NCI-H2081 (cell line): Measurements from ENCODE around the gene NOD2.

Experiments
- DNase-seq, 2 experiments: peaks; one replicate each; lab custom pipeline; 2025; lab: John Stamatoyannopoulos, UW

Gene NOD2

GRCh38 chr16:50670476-50670875 lies 22.9 kb upstream of the NOD2 start:
- DNase-seq, result no peak

GRCh38 chr16:50671644-50672260 lies 21.7 kb upstream of the NOD2 start:
- DNase-seq, result peak in 1 of 2 experiments; percentile 0

GRCh38 chr16:50673496-50674275 lies 19.7 kb upstream of the NOD2 start:
- DNase-seq, result no peak

- DNase-seq, result no peak
Measured at GRCh38 chr16:50674831-50675230, 18.6 kb upstream of the NOD2 start.

GRCh38 chr16:50675686-50676610 lies 17.5 kb upstream of the NOD2 start:
- DNase-seq, result no peak

GRCh38 chr16:50676684-50677225 lies 16.7 kb upstream of the NOD2 start:
- DNase-seq, result no peak

GRCh38 chr16:50677351-50677750 lies 16.1 kb upstream of the NOD2 start:
- no peak for DNase-seq

- DNase-seq, result no peak
Measured at GRCh38 chr16:50678531-50678930, 14.9 kb upstream of the NOD2 start.

- no peak for DNase-seq
Measured at GRCh38 chr16:50679266-50679665, 14.1 kb upstream of the NOD2 start.

- no peak for DNase-seq
Measured at GRCh38 chr16:50679676-50680555, 13.5 kb upstream of the NOD2 start.

GRCh38 chr16:50680556-50680893 lies 12.9 kb upstream of the NOD2 start:
- DNase-seq, result no peak

GRCh38 chr16:50681021-50681885 lies 12.2 kb upstream of the NOD2 start, which contains the start of gene SNX20:
SNX20 (minus strand) TSS chr16:50681312; CDS start chr16:50677526, 3,786 bp downstream.
- no peak for DNase-seq

GRCh38 chr16:50683689-50684374 lies 9.6 kb upstream of the NOD2 start:
- no peak for DNase-seq

GRCh38 chr16:50684823-50685461 lies 8.5 kb upstream of the NOD2 start:
- no peak for DNase-seq

GRCh38 chr16:50685462-50686063 lies 7.8 kb upstream of the NOD2 start:
- DNase-seq, result no peak

- DNase-seq, result no peak
Measured at GRCh38 chr16:50688083-50688482, 5.3 kb upstream of the NOD2 start.

GRCh38 chr16:50688867-50689266 lies 4.5 kb upstream of the NOD2 start:
- no peak for DNase-seq

- DNase-seq, result no peak
Measured at GRCh38 chr16:50690177-50690576, 3.2 kb upstream of the NOD2 start.

GRCh38 chr16:50692644-50692998 lies 785 bp upstream of the NOD2 start:
- no peak for DNase-seq
